GM18858 (cell line): ENCODE measurements around the gene EAF1.
"Not testable (repeated sequence)": the region's sequence is repeated elsewhere in the genome, so short reads cannot be mapped to it uniquely, and the experiment has no call there.

Source experiments
- ATAC-seq: cut with Tn5 transposase; IDR thresholded peaks from one replicate; pipeline ENCODE4 v1.9.1; 2021; ENCODE audit not compliant: unreplicated experiment

EAF1 gene

DNA sequence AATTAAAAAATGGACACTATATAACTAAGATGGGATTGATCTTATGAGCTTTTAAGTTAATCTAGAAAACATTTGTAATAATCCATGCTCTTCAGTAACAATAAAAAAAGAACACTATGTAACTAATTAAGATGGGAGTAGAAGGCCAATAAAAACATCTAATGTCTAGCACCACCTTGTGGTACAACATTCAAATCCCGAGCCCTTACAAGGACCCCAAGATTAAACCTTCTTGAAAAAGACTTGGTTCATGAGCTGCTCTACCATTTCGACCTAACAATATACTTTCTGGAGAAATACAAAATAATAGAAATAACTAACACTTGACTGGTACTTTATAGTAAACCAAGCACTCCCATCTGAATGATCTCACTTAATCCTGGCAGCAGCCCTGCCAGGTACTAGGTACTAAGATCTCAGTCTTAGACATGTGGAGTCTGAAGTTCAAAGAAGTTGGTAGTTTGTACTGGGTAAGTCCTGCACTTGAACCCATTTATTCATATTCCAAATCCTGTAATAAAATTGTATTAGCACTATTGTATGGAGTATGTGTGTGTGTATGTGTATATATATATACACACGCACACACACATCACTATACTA, 21.8 kb upstream of the EAF1 start:
- peak; percentile 50 for ATAC-seq

DNA sequence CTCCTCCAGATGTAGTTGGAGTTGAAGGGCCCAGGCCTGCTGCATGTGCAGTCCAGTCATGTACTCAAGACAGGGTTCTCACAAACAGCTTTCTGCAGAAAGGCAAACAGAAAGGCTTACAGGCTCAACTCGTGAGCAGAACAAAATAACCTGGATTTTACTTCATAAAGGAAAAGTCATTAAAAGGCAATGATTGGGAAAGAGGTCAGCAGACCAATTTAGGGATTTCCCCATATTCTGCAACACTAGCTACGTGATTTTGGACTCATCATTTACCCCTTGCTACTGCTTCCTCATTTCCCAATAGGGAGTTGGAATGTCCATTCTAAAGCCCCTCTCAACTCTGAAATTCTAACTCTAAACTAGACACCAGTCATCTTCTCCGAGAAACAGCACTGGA, 18.2 kb upstream of the EAF1 start:
- no peak for ATAC-seq

DNA sequence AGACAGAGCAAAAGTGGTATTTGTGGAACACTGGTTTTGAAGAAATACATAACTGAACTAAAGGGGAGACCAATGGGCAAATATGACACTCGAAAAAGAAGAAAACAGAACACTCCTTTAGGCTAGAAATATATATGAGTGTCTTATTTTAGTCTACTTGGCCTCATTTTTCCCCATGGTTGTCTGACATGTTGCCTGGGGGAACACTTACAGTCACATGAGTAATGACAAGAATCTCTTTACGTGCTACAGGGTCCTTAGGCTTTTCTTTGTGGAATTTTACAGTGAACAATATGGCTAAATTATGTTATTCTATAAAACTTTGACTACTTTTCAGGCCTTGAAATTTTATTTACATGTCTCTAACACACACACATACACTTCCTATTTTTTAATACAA, 17.6 kb upstream of the EAF1 start:
- no peak for ATAC-seq

DNA sequence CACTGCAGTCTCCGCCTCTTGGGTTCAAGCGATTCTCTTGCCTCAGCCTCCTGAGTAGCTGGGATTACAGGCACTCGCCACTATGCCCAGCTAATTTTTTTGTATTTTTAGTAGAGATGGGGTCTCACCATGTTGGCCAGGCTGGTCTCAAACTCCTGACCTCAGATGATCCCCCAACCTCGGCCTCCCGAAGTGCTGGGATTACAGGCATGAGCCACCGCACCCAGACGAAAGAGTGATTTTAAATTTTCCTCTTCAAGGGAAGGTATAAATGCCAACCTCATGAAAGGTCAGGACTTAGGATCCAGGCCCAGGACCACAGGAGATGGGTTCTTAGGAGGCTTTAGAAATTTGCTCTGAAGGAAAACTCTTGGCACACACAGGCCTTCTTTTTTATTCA, 16.4 kb upstream of the EAF1 start:
- ATAC-seq = not testable (repeated sequence)

DNA sequence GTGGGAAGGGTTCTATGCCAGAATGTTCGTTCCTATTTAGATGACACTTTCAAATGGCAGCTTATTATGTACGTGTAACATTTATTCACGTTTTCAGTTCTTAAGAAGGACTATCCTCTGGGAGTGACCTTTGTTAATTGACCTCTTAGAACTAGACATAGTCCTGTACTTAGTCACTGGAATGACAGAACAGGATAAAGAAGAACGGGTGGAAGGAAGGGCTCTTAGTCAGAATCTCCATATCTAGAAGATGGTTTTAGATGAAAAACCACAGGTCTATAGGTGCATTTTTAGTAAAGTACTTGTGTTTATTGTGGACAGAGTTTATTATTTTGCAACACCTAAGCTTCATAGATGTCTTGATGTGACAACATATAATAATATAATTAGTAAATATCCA, 6.5 kb upstream of the EAF1 start:
- ATAC-seq = no peak

DNA sequence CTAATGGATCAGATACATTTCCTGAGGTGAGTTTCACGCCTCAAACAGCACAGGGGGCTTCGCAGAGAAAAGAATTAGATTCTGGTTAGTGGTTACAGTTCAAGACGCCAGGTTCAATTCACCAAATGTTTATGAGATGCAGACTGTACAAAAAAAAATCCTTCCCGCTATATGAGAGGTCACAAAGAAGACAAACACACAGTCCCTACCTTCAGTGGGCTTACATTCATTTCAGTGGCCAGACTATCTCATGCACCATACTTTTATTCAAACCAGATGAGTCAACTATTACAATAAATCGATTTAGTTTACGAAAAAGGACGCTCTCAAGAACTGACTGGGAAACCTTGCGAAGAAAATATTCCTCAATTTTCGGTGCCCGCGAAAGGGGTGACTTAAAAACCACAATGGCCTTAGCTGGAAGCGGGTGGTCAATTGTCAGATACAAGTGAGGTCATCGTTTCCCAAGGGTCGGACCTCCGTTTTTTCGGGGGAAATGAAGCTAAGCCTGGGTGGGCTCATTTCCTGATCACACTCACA, 749 bp upstream of the EAF1 start:
- no peak for ATAC-seq

DNA sequence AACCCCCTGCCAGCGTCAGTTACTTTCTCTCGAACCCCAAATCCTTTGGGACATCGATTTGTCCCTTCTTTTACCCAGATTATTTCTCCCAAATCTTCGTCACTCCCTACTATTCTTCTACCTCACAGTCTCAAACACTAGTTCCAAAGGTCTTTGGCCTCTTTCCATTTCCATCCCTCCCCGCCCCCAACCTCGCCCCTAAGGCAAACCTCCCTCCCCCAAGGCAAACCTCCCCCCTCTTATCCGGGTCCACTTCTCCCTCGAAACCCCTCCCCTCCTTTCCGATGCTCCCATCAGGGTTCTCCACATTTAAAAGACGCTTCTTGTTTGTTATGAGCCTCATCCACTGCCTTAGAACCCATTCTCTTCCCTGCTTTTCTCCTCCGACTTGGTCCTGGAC, 583 bp downstream of the EAF1 start:
- ATAC-seq = no peak

DNA sequence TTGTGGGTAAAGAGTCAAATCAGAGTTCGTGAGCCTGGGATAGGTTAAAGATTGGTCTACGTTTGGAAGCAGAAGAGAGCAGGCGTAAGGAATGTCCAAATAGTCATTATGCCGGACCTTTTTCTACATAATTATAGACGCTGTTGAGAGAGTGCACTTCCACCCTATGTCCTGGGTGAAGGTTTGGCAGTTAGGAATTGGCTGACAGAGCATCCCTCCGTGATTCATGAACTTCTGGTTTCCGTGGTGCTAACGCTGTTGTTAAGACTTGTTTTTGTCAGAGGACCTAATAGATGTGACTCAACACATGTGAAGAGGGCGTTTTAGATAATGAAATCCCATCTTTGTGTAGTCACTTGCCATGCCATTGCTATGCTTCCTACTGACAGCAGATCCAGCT, 1.1 kb downstream of the EAF1 start:
- no peak for ATAC-seq

DNA sequence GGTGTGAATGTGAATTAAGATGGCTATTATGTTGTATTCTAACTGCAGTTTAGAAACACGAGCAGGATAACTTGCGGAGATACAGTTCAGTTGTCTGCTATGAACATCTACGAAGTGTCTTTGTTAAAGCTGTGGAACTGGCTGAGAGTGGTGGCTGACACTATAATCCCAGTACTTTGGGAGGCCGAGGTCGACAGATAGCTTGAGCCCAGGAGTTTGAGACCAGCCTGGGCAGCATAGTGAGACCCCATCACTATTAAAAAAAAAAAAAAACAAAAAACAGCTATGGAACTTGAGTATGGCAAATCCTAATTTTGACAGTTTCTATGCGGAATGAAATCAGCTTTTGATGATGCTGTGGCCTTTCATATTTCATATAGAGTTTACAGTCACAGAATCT, 1.7 kb downstream of the EAF1 start:
- ATAC-seq = no peak

DNA sequence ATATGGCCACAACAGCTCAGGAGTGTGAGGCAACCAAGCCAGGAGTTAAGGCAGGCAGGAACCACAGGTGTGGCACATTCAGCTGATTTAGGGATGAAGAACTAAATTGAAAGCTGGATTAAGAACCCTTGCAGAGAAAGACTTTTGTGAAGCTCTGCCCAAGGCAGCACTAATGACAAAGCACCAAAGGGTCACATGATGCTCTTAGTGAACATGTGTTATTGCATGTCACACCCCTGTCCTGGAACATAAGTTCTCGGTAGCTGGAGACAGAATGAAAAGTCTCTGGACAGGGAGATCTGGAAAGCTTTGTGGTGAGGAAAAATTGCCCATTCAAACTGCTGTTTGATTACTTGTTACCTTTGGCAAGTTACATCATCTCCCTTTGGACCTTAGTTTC, 3.2 kb downstream of the EAF1 start:
- no peak for ATAC-seq

DNA sequence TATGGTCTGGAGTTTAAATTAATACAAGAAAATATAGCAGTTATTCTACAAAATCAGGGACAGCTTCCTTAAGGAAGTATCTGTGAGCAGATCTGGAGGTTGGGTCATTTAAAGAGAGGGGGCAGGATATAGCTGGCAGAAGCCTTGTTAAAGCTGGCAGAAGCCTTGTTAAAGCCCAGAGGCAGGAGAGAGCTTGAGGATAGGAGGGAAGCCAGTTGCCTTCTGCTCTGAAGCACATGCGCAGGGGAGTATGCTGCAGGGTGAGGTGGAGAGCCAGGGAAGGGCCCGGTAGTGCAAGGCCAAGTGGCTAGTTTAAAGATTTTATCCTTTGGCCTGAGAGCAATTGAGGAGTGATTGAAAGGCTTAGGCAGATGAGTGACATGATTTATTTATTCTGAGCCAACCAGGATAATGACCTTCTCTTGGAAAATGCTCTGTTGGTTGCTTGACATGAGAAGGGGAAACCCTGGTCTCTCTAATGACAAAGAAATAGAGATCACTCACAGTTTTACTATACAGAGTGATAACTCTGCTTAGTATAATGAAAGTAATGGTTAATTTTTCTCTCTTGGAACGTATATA, 3.9 kb downstream of the EAF1 start:
- no peak for ATAC-seq

DNA sequence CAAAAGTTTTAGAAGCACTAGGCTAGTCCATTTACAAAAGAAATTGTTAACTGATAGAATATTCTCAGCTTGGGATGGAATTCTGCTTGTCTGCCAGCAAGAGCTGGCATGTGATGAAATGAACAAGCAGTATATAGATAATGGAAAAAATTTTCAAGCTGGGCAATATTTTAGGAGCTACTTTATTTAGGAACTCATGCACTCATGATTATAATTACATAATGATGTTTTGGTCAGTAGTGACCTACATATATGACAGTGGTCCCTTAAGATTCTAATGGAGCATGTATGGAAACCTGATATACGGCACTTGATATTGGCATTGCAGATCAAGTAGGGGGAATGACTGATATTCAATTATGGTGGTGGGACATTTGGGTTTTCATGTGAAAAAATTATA, 6.1 kb downstream of the EAF1 start:
- ATAC-seq = no peak

DNA sequence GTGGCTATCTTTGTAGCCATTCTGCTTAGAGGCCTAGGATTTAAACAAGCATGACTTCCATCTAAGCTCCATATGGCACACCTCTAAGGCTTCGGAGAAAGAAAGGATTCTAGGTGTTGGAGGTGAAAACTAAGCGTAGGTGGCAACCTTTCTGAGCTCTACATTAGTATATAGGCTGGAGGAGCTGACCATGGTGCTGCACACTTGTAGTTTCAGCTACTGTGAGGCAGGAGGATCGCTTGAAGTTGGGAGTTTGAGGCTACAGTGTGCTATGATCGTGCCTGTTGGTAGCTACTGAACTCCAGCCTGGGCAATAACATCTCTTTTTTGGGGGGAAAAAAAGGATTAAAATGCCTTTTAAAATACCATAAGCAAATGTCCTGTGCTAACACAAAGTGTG, 7.4 kb downstream of the EAF1 start:
- ATAC-seq = no peak

DNA sequence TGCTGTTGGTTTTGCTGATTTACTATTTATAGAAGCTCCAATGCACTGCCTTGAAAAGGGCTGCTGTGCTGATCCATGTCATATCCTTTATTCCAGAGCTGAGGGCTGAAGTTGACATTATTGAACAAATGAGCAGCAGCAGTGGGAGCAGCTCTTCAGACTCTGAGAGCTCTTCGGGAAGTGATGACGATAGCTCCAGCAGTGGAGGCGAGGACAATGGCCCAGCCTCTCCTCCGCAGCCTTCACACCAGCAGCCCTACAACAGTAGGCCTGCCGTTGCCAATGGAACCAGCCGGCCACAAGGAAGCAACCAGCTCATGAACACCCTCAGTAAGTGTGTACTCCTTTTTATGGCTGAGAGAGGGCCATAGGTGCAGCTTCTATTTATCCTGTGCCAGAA, 8.8 kb downstream of the EAF1 start:
- ATAC-seq = no peak

DNA sequence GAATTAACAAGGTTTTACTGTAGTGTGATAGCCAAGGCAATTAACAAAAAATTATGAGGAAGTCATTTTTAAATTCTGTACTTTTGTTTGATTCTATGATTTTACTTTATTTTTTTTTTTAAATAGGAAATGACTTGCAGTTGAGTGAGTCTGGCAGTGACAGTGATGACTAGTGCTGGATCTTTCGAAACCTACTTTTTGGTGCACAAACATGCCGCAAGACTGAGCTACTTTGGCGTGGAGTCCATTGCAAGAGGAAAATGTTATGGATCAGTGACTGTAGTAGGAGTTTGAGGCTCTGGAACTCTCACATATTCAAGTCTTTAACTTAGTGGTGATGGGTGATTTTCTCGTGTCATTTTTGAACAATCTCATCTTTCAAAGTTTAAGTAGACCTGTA, 11.6 kb downstream of the EAF1 start:
- no peak for ATAC-seq

DNA sequence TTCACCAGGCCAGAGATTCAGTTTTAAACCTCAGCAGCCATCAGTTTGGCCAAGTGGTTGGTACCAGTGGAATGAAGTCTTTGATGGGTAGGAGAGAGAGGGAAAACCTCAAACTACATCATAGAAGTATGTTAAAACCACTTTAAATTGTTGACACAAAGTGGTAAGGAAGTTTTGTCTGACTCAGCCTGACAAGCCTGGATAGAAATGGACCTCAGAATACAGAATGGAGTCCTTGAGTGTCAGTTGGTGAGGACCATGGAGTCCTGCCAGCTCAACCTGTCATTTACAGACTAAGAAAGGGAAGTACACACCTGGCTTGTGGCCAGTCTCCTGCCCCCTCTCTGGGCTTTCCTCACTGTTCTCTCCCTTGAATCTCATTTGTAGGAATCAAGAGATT, 12.1 kb downstream of the EAF1 start:
- ATAC-seq = no peak

DNA sequence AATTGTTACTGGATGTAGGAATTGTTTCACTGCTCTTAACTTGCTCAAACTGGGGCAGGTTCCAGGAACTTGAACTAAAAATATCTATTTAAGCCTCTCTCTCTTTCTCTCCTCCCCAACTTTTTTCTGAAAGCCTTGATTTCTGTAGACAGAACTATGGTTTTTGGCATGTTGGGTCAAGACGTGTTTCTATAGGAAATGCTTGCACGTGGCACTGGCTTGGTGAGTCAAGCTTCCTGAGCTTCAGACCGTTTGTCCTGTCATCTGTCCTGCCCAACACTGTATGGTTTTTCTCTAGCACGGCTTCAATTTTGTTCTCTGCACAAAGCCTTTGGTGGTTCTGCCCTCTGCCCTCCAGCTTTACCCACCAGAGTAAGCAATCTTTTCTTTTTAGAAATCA, 13.5 kb downstream of the EAF1 start:
- ATAC-seq = no peak

DNA sequence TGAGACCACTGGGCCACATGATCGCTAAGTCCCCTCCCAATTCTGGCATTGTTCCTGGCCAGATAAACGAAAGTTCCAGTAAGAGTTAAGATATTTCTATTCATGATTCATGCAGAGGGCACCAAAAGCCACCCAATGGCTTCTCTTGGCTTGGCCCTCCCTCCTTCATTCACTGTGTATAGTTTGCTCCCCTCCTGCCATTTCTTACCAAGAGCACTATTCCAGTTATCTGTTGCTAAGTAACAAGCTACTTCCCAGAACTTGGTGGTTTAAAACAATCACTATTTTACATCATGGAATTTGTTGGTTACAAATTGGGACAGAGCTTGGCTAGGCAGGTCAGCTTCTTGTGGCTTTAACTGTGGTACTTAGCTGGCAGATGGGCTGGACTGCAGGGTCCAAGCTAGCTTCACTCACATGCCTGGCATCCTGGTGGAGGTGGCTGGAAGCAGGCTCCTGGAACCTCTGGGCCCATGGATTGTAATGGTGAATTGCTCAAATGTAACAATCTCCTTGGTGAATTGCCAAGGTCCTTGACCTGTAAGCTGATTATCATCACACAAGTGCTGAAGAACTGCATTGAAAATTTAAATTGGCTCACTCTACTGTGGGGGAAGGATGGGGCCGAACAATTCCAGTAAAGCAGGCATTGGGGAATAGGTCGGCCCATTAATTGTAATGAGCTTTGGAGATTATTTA, 16.6 kb downstream of the EAF1 start:
- no peak for ATAC-seq

DNA sequence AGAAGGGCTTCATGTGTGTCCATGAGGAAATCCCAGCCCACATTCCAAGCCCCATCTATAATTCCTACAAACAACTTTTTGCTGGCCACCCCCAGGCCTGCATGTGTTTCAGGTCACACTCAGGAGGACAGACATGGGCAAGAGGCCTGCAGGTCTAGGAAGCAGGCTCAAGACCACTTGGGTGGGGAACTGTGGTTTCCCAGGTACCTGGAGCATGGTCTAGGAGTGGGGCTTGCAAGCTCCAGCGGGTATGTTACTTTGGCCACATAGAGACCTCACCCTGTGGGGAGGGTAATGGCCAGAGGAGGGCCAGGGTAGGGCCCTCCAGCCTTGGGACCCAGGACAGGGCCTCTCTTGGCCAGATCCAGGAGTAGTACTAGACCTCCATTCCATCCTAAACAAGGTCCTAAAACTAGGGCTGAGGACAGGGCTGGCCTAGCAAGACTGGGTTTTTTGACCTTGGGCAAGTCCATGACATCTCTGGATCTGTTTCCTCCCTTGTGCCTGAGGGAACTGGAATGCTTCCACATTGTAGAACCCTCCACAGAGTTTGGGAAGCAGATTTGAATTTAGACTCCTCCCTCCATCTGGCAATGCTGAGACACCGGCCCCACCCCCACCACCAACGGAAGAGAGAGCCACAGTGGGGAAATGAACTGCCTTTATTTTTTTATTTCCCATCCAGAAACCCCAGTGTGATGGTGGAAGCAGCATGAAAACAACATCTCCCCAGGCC, 22.3 kb downstream of the EAF1 start:
- no peak for ATAC-seq

DNA sequence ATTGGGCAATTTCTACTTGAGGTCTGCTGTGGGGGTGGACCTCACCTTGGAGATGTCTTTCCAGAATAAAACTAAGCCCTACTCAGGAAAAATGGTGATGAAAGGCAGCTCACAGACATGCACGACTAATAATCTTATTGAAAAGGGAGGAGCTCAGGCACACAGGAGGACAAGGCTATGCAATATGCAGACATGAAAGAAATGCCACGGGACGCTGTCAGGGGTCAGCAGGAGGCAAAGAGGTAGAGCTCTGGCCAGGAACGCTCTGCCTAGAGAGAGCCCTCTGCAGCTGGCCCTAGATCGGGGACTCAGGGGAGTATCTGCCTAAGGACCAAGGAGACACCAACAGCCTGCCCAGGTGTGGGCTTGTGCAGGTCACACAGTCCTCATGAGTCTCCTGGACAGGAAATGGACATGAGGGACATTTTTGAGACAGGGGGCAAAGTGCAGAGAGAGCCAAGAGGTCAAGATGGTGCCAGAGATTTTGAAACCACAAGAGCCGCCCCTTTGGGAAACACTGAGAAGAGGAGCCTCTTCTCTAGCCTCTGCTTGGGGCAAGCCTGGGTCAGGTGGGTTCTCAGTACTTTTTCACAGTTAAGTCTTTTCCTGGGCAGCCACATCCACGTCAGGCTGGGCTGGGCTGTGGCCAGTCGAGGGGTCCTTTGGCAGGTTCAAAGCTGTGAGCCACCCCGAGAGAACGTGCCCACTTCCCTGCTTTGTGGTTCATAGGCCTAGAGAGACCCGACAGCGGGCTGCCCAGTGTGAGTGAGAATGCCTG, 23.2 kb downstream of the EAF1 start:
- ATAC-seq = no peak
